PFSK-1 (cell line): ENCODE data around the gene GUCY2C.

ENCODE experiments used
- SIN3A ChIP-seq: IDR thresholded peaks from 2 replicates; pipeline ENCODE4 v1.6.1; 2012; ENCODE audit warnings: mild to moderate bottlenecking, low read length, moderate library complexity, borderline replicate concordance; ENCODE audit not compliant: insufficient read depth
- TF ChIP-seq, protein P1 (sequence below), 2 experiments: IDR thresholded peaks; 2 replicates each; pipeline versions ENCODE4 v1.6.1 to v1.8.0; 2011 to 2012; ENCODE audit warnings: low read depth in 2 of 2, low read length in 2 of 2, control low read depth in 1 of 2, inconsistent platforms in 1 of 2, mild to moderate bottlenecking in 1 of 2, moderate library complexity in 1 of 2; ENCODE audit not compliant: insufficient read depth in 1 of 2

DNA sequence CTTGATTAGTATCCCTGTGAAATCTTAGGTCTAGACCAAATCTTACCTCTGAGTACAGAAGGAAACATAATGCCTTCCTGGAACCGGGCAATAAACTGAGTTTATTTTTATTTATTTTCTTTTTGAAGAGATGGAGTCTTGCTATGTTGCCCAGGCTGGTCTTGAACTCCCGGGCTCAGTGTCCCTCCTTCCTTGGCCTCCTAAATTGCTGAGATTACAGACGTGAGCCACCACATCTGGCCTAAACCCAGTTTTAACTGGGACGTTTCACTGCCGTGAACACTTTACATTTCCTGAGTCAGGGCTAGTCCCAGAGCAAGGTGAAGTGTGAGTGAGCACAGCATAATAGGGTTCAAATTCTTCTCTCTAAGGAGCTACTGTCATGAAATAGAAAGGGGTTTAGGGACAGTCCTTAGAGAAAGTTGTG, 671 bp downstream of the GUCY2C start:
- TF ChIP-seq, protein P1, sequence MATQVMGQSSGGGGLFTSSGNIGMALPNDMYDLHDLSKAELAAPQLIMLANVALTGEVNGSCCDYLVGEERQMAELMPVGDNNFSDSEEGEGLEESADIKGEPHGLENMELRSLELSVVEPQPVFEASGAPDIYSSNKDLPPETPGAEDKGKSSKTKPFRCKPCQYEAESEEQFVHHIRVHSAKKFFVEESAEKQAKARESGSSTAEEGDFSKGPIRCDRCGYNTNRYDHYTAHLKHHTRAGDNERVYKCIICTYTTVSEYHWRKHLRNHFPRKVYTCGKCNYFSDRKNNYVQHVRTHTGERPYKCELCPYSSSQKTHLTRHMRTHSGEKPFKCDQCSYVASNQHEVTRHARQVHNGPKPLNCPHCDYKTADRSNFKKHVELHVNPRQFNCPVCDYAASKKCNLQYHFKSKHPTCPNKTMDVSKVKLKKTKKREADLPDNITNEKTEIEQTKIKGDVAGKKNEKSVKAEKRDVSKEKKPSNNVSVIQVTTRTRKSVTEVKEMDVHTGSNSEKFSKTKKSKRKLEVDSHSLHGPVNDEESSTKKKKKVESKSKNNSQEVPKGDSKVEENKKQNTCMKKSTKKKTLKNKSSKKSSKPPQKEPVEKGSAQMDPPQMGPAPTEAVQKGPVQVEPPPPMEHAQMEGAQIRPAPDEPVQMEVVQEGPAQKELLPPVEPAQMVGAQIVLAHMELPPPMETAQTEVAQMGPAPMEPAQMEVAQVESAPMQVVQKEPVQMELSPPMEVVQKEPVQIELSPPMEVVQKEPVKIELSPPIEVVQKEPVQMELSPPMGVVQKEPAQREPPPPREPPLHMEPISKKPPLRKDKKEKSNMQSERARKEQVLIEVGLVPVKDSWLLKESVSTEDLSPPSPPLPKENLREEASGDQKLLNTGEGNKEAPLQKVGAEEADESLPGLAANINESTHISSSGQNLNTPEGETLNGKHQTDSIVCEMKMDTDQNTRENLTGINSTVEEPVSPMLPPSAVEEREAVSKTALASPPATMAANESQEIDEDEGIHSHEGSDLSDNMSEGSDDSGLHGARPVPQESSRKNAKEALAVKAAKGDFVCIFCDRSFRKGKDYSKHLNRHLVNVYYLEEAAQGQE (IDR thresholded peaks at IDR 0.05; ENCODE audit: insufficient read depth in 1 of 2, low read depth in 2 of 2, low read length in 2 of 2) = no peak
- TF ChIP-seq SIN3A = no peak
